SK-N-SH treated with all-trans-retinoic acid at 6 μM for 48 hours (cell line): ENCODE data around the gene FREM2.

Experiments used
- ATAC-seq: fragments of 200-7000 bp; cut with Tn5 transposase; 3 replicates; pipeline ENCODE4 v1.9.1; 2020; ENCODE audit warnings: mild to moderate bottlenecking, moderate library complexity
- ARNTL ChIP-seq: fragments of 450-650 bp; formaldehyde crosslinking; IDR thresholded peaks from 2 replicates; pipeline ENCODE4 v1.5.0; 2020; ENCODE audit warnings: low read depth, mild to moderate bottlenecking, moderate library complexity, borderline replicate concordance
- BACH2 ChIP-seq: fragments of 250-450 bp; sonication (Bioruptor Pico); IDR thresholded peaks from 2 replicates; pipeline ENCODE4 v1.9.0; 2021; ENCODE audit warnings: mild to moderate bottlenecking, borderline replicate concordance
- CREB5 ChIP-seq: fragments of 250-450 bp; sonication (Bioruptor Pico); IDR thresholded peaks from 2 replicates; pipeline ENCODE4 v1.5.1; 2020; ENCODE audit warnings: low read depth, mild to moderate bottlenecking, moderate library complexity
- CSDC2 ChIP-seq: fragments of 250-450 bp; sonication (Bioruptor Pico); IDR thresholded peaks from 2 replicates; pipeline ENCODE4 v1.5.0; 2020; ENCODE audit warnings: mild to moderate bottlenecking, moderate library complexity
- CSRNP3 ChIP-seq: fragments of 250-450 bp; sonication (Bioruptor Pico); IDR thresholded peaks from 2 replicates; pipeline ENCODE4 v1.5.1; 2021; ENCODE audit warnings: mild to moderate bottlenecking, moderate library complexity
- ESRRG ChIP-seq: fragments of 250-450 bp; sonication (Bioruptor Pico); IDR thresholded peaks from 2 replicates; pipeline ENCODE4 v1.6.1; 2021; ENCODE audit warnings: mild to moderate bottlenecking
- GLIS3 ChIP-seq: fragments of 250-450 bp; sonication (Bioruptor Pico); IDR thresholded peaks from 2 replicates; pipeline ENCODE4 v1.5.0; 2020; ENCODE audit warnings: mild to moderate bottlenecking, moderate library complexity
- ISL1 ChIP-seq: fragments of 250-450 bp; sonication (Bioruptor Pico); IDR thresholded peaks from 2 replicates; pipeline ENCODE4 v2.1.2; 2022; ENCODE audit warnings: mild to moderate bottlenecking, moderate library complexity
- OSR1 ChIP-seq: fragments of 250-450 bp; sonication (Bioruptor Pico); IDR thresholded peaks from 2 replicates; pipeline ENCODE4 v1.8.0; 2022; ENCODE audit warnings: moderate library complexity, mild to moderate bottlenecking, inconsistent platforms
- PATZ1 ChIP-seq: fragments of 250-450 bp; sonication (Bioruptor Pico); IDR thresholded peaks from 2 replicates; pipeline ENCODE4 v1.8.0; 2020; ENCODE audit warnings: mild to moderate bottlenecking, moderate library complexity, borderline replicate concordance
- POU6F1 ChIP-seq: fragments of 250-450 bp; sonication (Bioruptor Pico); IDR thresholded peaks from 2 replicates; pipeline ENCODE4 v1.8.0; 2021; ENCODE audit warnings: low read depth, mild to moderate bottlenecking, moderate library complexity, borderline replicate concordance
- PPARA ChIP-seq: fragments of 250-450 bp; sonication (Bioruptor Pico); IDR thresholded peaks from 2 replicates; pipeline ENCODE4 v1.5.0; 2020; ENCODE audit warnings: mild to moderate bottlenecking, borderline replicate concordance
- RARB ChIP-seq: fragments of 250-450 bp; sonication (Bioruptor Pico); IDR thresholded peaks from 2 replicates; pipeline ENCODE4 v1.8.0; 2021; ENCODE audit warnings: mild to moderate bottlenecking, moderate library complexity
- SNAI2 ChIP-seq: fragments of 250-450 bp; sonication (Bioruptor Pico); IDR thresholded peaks from 2 replicates; pipeline ENCODE4 v1.5.0; 2020; ENCODE audit warnings: mild to moderate bottlenecking, moderate library complexity
- TCF4 ChIP-seq: fragments of 250-450 bp; sonication (Bioruptor Pico); IDR thresholded peaks from 2 replicates; pipeline ENCODE4 v1.8.0; 2021; ENCODE audit warnings: mild to moderate bottlenecking, moderate library complexity, borderline replicate concordance
- TOX ChIP-seq: fragments of 250-450 bp; sonication (Bioruptor Pico); IDR thresholded peaks from 2 replicates; pipeline ENCODE4 v1.8.0; 2021; ENCODE audit warnings: mild to moderate bottlenecking, moderate library complexity, borderline replicate concordance
- ZC3H10 ChIP-seq: fragments of 250-450 bp; sonication (Bioruptor Pico); IDR thresholded peaks from 2 replicates; pipeline ENCODE4 v1.5.1; 2021; ENCODE audit warnings: mild to moderate bottlenecking, moderate library complexity
- ZFP3 ChIP-seq: fragments of 250-450 bp; sonication (Bioruptor Pico); IDR thresholded peaks from 2 replicates; pipeline ENCODE4 v1.5.0; 2020; ENCODE audit warnings: mild to moderate bottlenecking, moderate library complexity
- ZFP30 ChIP-seq: fragments of 450-650 bp; formaldehyde crosslinking; IDR thresholded peaks from 2 replicates; pipeline ENCODE4 v1.5.0; 2022; ENCODE audit warnings: mild to moderate bottlenecking, moderate library complexity
- ZNF565 ChIP-seq: fragments of 450-650 bp; formaldehyde crosslinking; conservative IDR thresholded peaks from 2 replicates; pipeline ENCODE4 v1.5.0; 2020; ENCODE audit warnings: low read depth, mild to moderate bottlenecking, moderate library complexity
- ZNF70 ChIP-seq: fragments of 450-650 bp; formaldehyde crosslinking; IDR thresholded peaks from 2 replicates; pipeline ENCODE4 v1.5.0; 2020; ENCODE audit warnings: mild to moderate bottlenecking, moderate library complexity
- ZNF8 ChIP-seq: fragments of 450-650 bp; formaldehyde crosslinking; IDR thresholded peaks from 2 replicates; pipeline ENCODE4 v1.5.0; 2020; ENCODE audit warnings: mild to moderate bottlenecking, moderate library complexity
- TF ChIP-seq, protein P1 (sequence below): fragments of 250-450 bp; sonication (Bioruptor Pico); IDR thresholded peaks from 2 replicates; pipeline ENCODE4 v1.5.0; 2020; ENCODE audit warnings: mild to moderate bottlenecking, moderate library complexity

FREM2 gene

DNA sequence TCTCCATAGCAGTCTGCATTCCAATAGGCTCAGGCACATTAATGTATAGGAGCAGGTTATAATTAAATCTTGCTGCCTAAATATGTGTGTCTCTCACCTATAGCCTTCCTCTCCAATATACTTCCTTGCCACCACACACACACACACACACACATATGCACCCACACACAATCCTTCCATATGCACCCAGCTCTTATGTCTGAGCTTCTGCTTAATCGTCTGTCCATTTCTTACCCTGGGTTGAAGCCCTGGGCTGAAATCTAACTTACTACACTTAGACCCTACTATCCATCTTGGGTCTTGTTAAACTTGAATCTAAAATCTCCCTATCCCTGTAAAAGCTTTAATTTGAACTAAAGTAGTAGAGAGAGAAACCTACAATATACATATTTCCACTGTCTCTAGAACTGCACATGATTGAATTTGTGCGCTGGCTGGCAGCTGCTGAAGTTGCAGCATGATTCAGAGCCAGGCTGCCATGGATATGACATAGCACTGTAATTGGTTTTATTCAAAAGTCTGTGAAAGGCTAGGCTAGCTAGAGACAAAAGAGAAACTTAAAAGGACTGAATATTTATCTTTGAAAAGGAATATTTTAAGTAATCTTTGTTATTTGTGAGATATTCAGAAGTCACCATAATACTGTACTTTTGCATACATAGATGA lies 25.7 kb upstream of the FREM2 start:
- TF ChIP-seq ZC3H10 (no peak), ZFP3 (CRISPR knock-in tag) (no peak), PATZ1 (no peak), TCF4 (CRISPR knock-in tag) (no peak), ZNF565 (no peak), ARNTL (CRISPR knock-in tag) (no peak), ISL1 (CRISPR knock-in tag) (no peak), SNAI2 (CRISPR knock-in tag) (no peak), ZFP30 (CRISPR knock-in tag) (no peak), ESRRG (CRISPR knock-in tag) (no peak), GLIS3 (CRISPR knock-in tag) (no peak), BACH2 (CRISPR knock-in tag) (no peak), CSDC2 (no peak), PPARA (CRISPR knock-in tag) (no peak), OSR1 (CRISPR knock-in tag) (no peak), ZNF70 (CRISPR knock-in tag) (no peak)
- ATAC-seq = no peak

GRCh38 chr13:38662362-38662761 lies 24.5 kb upstream of the FREM2 start:
- no peak for ATAC-seq
- TF ChIP-seq CREB5 (no peak), ISL1 (CRISPR knock-in tag) (0 out of 2 replicates have a peak, but pooled peaks have one; percentile 10), ARNTL (CRISPR knock-in tag) (no peak), TOX (CRISPR knock-in tag) (no peak), SNAI2 (CRISPR knock-in tag) (no peak), ZNF565 (no peak)

DNA sequence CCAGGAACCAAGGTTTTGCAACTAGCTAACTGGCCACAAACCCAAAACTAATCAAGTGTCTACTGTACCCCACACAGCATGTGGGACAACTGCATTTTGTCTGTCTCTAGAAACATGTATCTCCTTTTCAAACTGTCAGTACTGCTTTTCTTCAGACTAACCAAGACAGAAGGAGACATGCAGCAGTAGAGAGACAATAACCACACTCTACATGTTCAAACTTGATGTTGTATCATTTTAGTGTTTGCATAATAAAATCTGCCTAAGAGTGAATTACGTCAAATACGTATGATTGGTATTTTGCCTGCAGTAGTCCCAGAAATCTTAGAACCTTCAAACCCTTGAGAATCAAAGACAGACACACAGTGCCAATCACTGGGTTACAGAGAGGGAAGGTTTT lies 22.0 kb upstream of the FREM2 start:
- no peak for TF ChIP-seq ZFP3 (CRISPR knock-in tag)
- no peak for TF ChIP-seq CSRNP3 (CRISPR knock-in tag)
- no peak for TF ChIP-seq SNAI2 (CRISPR knock-in tag)
- TF ChIP-seq ISL1 (CRISPR knock-in tag) = no peak
- no peak for TF ChIP-seq ZFP30 (CRISPR knock-in tag)
- no peak for TF ChIP-seq PPARA (CRISPR knock-in tag)
- no peak for TF ChIP-seq PATZ1
- no peak for TF ChIP-seq CREB5
- no peak for TF ChIP-seq ZNF565
- no peak for TF ChIP-seq GLIS3 (CRISPR knock-in tag)
- no peak for TF ChIP-seq TCF4 (CRISPR knock-in tag)
- no peak for TF ChIP-seq ARNTL (CRISPR knock-in tag)
- TF ChIP-seq RARB (CRISPR knock-in tag) = no peak
- no peak for TF ChIP-seq ZNF70 (CRISPR knock-in tag)
- TF ChIP-seq, protein P1, sequence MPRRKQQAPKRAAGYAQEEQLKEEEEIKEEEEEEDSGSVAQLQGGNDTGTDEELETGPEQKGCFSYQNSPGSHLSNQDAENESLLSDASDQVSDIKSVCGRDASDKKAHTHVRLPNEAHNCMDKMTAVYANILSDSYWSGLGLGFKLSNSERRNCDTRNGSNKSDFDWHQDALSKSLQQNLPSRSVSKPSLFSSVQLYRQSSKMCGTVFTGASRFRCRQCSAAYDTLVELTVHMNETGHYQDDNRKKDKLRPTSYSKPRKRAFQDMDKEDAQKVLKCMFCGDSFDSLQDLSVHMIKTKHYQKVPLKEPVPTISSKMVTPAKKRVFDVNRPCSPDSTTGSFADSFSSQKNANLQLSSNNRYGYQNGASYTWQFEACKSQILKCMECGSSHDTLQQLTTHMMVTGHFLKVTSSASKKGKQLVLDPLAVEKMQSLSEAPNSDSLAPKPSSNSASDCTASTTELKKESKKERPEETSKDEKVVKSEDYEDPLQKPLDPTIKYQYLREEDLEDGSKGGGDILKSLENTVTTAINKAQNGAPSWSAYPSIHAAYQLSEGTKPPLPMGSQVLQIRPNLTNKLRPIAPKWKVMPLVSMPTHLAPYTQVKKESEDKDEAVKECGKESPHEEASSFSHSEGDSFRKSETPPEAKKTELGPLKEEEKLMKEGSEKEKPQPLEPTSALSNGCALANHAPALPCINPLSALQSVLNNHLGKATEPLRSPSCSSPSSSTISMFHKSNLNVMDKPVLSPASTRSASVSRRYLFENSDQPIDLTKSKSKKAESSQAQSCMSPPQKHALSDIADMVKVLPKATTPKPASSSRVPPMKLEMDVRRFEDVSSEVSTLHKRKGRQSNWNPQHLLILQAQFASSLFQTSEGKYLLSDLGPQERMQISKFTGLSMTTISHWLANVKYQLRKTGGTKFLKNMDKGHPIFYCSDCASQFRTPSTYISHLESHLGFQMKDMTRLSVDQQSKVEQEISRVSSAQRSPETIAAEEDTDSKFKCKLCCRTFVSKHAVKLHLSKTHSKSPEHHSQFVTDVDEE (CRISPR knock-in tag) = no peak
- no peak for TF ChIP-seq OSR1 (CRISPR knock-in tag)
- TF ChIP-seq ZNF8 (CRISPR knock-in tag) = no peak
- no peak for TF ChIP-seq ESRRG (CRISPR knock-in tag)
- no peak for TF ChIP-seq TOX (CRISPR knock-in tag)
- no peak for TF ChIP-seq POU6F1
- TF ChIP-seq, all 23 proteins: peak for 0
- ATAC-seq = no peak
